Activated CD8-positive, alpha-beta memory T cell treated with anti-CD3 and anti-CD28 coated beads for 1 hour (primary cell): Measurements from ENCODE around the gene ZNF644.
"Not testable (repeated sequence)": the region's sequence is repeated elsewhere in the genome, so short reads cannot be mapped to it uniquely, and the experiment has no call there.

ENCODE experiments used
- DNase-seq, 2 donors: peaks; one replicate each; pipeline ENCODE4 v3.0.0-alpha.2; 2020; ENCODE audit warnings: low read depth in 1 of 2; ENCODE audit errors: extremely low read depth in 1 of 2

The ZNF644 gene

GRCh38 chr1:90928231-90928630 is 93.6 kb downstream of the ZNF644 start:
- not testable (repeated sequence) for DNase-seq

GRCh38 chr1:90927674-90928073 is 94.2 kb downstream of the ZNF644 start:
- DNase-seq = not testable (repeated sequence)

GRCh38 chr1:90926971-90927370 is 94.9 kb downstream of the ZNF644 start:
- DNase-seq = no peak

GRCh38 chr1:90925928-90926869 is 95.6 kb downstream of the ZNF644 start:
- DNase-seq = no peak

GRCh38 chr1:90924982-90925381 is 96.9 kb downstream of the ZNF644 start:
- no peak for DNase-seq

- no peak for DNase-seq
These were observed 98.8 kb downstream of the ZNF644 start for GRCh38 chr1:90922996-90923395.

GRCh38 chr1:90922202-90922601 is 99.6 kb downstream of the ZNF644 start:
- no peak for DNase-seq

- DNase-seq = no peak
These were observed 101.9 kb downstream of the ZNF644 start for GRCh38 chr1:90919900-90920299.

- no peak for DNase-seq
These were observed 102.6 kb downstream of the ZNF644 start for GRCh38 chr1:90919190-90919719.

GRCh38 chr1:90911353-90911752 is 110.5 kb downstream of the ZNF644 start:
- DNase-seq = no peak

GRCh38 chr1:90902672-90903071 is 119.2 kb downstream of the ZNF644 start:
- DNase-seq = no peak

GRCh38 chr1:90899263-90899662 is 122.6 kb downstream of the ZNF644 start:
- DNase-seq = no peak

GRCh38 chr1:90893679-90894078 is 128.2 kb downstream of the ZNF644 start:
- DNase-seq = not testable (repeated sequence)

GRCh38 chr1:90892884-90893283 is 129.0 kb downstream of the ZNF644 start:
- DNase-seq = not testable (repeated sequence)

- not testable (repeated sequence) for DNase-seq
These were observed 129.6 kb downstream of the ZNF644 start for GRCh38 chr1:90892196-90892595.

- DNase-seq = not testable (repeated sequence)
These were observed 130.1 kb downstream of the ZNF644 start for GRCh38 chr1:90891756-90892155.

- DNase-seq = no peak
These were observed 139.6 kb downstream of the ZNF644 start for GRCh38 chr1:90882221-90882620.

- DNase-seq = no peak
These were observed 140.8 kb downstream of the ZNF644 start for GRCh38 chr1:90881034-90881433.

- no peak for DNase-seq
These were observed 142.6 kb downstream of the ZNF644 start for GRCh38 chr1:90879281-90879680.

GRCh38 chr1:90876101-90876500 is 145.7 kb downstream of the ZNF644 start:
- DNase-seq = no peak
